Measurements from ENCODE around the gene PJA2.
A peak's percentile ranks its signal among the peaks of the same experiment; 100 is the strongest.

PJA2 gene

GRCh38 chr5:109403469-109403868 is 6.3 kb downstream of the PJA2 start:
- Histone ChIP-seq H3K36me3 (ENCODE audit: low read length) (no peaks in the 10 kb centered on the region; the same call in 1 of the 2 replicates), H3K4me3 (ENCODE audit: insufficient read depth, low read length, poor library complexity, severe bottlenecking) (no peak overlapping the region), H3K27ac (ENCODE audit: low read depth, low read length) (no peak overlapping the region), H3K9ac (ENCODE audit: low read length) (no peak overlapping the region), H3K4me2 (ENCODE audit: low read depth, low read length, poor library complexity, severe bottlenecking) (peak overlapping the region; percentile 10), H4K20me1 (ENCODE audit: low read depth, low read length) (peaks cover 51% of the 10 kb centered on the region), H3K9me2 (replicated peaks; ENCODE audit: insufficient read depth, low read length) (no peaks in the 10 kb centered on the region), H3K79me2 (ENCODE audit: insufficient read depth, low read length) (peaks cover 98% of the 10 kb centered on the region), H3K9me3 (ENCODE audit: insufficient read depth, low read length) (no peaks in the 10 kb centered on the region), H3F3A (ENCODE audit: insufficient read depth) (peaks cover 17% of the 10 kb centered on the region; the same call in 1 of the 2 replicates), H3K27me3 (ENCODE audit: low read length) (no peaks in the 10 kb centered on the region), H2AFZ (ENCODE audit: low read depth, low read length, severe bottlenecking) (no peak overlapping the region)
- TF ChIP-seq EZH2phosphoT487 (conservative IDR thresholded peaks at IDR 0.05; ENCODE audit: low read length), result no peak
- TF ChIP-seq CTCF (IDR thresholded peaks at IDR 0.05; ENCODE audit: insufficient read depth, low read length, poor library complexity, severe bottlenecking), result no peak

- Histone ChIP-seq H3K9ac (ENCODE audit: low read length) (no peak overlapping the region), H3K4me2 (ENCODE audit: low read depth, low read length, poor library complexity, severe bottlenecking) (no peak overlapping the region), H3K27me3 (ENCODE audit: low read length) (no peaks in the 10 kb centered on the region), H3K9me2 (replicated peaks; ENCODE audit: insufficient read depth, low read length) (no peaks in the 10 kb centered on the region), H3K27ac (ENCODE audit: low read depth, low read length) (no peak overlapping the region), H4K20me1 (ENCODE audit: low read depth, low read length) (peaks cover 25% of the 10 kb centered on the region), H2AFZ (ENCODE audit: low read depth, low read length, severe bottlenecking) (no peak overlapping the region), H3K79me2 (ENCODE audit: insufficient read depth, low read length) (peaks cover 95% of the 10 kb centered on the region), H3K4me3 (ENCODE audit: insufficient read depth, low read length, poor library complexity, severe bottlenecking) (no peak overlapping the region), H3F3A (ENCODE audit: insufficient read depth) (0 out of 2 replicates have a peak, but pooled peaks cover 6% of the 10 kb centered on the region), H3K36me3 (ENCODE audit: low read length) (no peaks in the 10 kb centered on the region), H3K9me3 (ENCODE audit: insufficient read depth, low read length) (no peaks in the 10 kb centered on the region)
- no peak for TF ChIP-seq EZH2phosphoT487 (conservative IDR thresholded peaks at IDR 0.05; ENCODE audit: low read length)
- no peak for TF ChIP-seq CTCF (IDR thresholded peaks at IDR 0.05; ENCODE audit: insufficient read depth, low read length, poor library complexity, severe bottlenecking)
Observed at GRCh38 chr5:109399092-109399759, 10.5 kb downstream of the PJA2 start.

- H2AFZ ChIP-seq (ENCODE audit: low read depth, low read length, severe bottlenecking), result no peak overlapping the region
- H4K20me1 ChIP-seq (ENCODE audit: low read depth, low read length), result peaks cover 19% of the 10 kb centered on the region
- no peak overlapping the region for H3K4me3 ChIP-seq (ENCODE audit: insufficient read depth, low read length, poor library complexity, severe bottlenecking)
- no peaks in the 10 kb centered on the region for H3K9me2 ChIP-seq (replicated peaks; ENCODE audit: insufficient read depth, low read length)
- no peaks in the 10 kb centered on the region for H3K27me3 ChIP-seq (ENCODE audit: low read length)
- TF ChIP-seq EZH2phosphoT487 (conservative IDR thresholded peaks at IDR 0.05; ENCODE audit: low read length) (no peak), CTCF (IDR thresholded peaks at IDR 0.05; ENCODE audit: insufficient read depth, low read length, poor library complexity, severe bottlenecking) (no peak)
- H3K36me3 ChIP-seq (ENCODE audit: low read length), result no peaks in the 10 kb centered on the region
- no peak overlapping the region for H3K4me2 ChIP-seq (ENCODE audit: low read depth, low read length, poor library complexity, severe bottlenecking)
- peaks cover 95% of the 10 kb centered on the region for H3K79me2 ChIP-seq (ENCODE audit: insufficient read depth, low read length)
- 0 out of 2 replicates have a peak, but pooled peaks cover 2% of the 10 kb centered on the region for H3F3A ChIP-seq (ENCODE audit: insufficient read depth)
- no peaks in the 10 kb centered on the region for H3K9me3 ChIP-seq (ENCODE audit: insufficient read depth, low read length)
- no peak overlapping the region for H3K27ac ChIP-seq (ENCODE audit: low read depth, low read length)
- H3K9ac ChIP-seq (ENCODE audit: low read length), result no peak overlapping the region
Observed at GRCh38 chr5:109396965-109397364, 12.8 kb downstream of the PJA2 start.

Data from SU-DHL-6 (cell line).